Hematopoietic multipotent progenitor cell treated with erythropoietin and hydrocortisone succinate and interleukin-3 and kit ligand, for 8 days (in vitro differentiated cells): Measurements from ENCODE around the gene SMYD3.
"Not testable (repeated sequence)": the region's sequence is repeated elsewhere in the genome, so short reads cannot be mapped to it uniquely, and the experiment has no call there.

Experiments
- DNase-seq: peaks from one replicate; pipeline ENCODE4 v3.0.0-alpha.2; 2015

The SMYD3 gene

DNA sequence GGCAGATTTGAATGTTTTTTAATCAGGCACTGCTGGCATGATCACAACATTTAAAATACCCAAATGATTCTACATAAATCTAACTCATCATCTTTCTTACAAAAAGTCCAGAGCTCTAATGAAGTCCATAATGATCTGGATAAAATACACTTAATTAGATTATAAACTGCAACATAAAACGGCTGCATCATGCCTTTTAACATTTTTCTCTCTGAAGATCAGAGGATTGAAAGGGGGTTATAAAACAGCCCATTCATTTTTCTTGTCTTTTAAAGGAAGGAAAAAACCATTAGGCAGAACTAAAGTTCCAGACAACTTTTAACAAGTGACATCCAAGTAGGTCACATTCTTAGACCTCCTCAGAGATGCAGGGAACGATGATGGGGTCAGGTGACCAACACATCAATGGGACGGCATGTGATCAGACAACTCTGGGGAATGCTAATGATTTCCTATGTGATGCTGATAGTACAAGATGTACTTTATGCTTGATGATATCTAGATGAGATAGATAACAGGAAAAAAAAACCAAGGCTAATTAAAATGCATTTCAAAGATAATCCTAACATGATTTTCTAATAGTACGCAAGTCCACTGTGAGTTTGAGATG lies 455.1 kb downstream of the SMYD3 start:
- DNase-seq: no peak

DNA sequence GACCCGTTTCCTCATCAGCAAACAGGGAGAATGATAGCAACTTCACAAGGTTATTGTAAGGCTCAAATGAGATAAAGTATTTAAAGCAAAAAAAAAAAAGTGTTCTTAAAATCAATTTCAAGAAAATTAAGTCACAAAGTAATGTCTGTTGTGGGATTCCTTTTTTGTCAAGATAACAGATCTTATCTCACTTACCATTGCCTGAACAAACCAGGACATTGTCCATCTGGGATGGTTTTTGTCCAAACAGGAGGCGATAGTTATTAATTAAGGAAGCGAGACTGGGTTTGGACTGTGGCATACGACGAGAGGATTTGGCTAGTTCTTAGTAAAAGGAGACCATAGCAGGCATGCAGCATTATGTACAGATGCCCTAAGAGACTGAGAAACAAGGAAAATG lies 458.4 kb downstream of the SMYD3 start:
- DNase-seq: no peak

DNA sequence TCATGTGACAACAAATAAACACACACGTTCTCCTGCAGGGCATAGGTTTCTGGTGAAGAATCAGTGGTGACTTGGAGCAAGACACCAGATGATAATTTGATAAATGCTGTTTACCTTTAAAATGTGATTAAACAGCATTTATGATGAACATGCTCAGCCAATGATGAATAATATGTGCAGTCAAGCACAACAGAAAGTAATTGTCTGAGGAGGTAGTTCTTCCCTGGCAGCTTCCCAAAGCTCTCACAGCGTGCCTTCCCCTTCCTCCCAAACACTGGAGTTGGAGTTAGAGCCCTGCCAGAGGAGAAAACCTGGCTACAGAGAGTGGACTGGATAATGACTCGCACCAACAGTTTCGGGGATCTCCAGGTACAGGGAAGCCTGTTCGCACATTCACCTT lies 463.5 kb downstream of the SMYD3 start:
- DNase-seq: no peak

DNA sequence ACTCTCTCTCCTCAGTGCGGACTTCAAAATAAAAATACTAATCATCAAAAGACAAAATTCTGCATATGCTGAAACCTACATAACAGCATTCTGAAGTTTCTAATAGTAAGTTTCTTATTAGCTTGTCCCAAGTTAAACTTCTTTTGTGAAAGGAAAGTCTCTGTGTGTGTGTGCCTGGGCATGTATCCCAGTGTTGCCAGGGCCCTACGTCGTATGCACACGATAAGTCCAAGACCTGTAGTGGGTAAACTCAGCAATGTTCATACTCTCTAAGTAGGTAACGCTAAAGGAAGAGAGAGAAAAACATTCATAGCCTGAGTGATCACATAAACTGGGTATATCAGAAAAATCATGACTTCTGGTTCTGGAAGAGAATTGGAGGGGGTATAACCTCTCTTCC lies 465.7 kb downstream of the SMYD3 start:
- no peak for DNase-seq

DNA sequence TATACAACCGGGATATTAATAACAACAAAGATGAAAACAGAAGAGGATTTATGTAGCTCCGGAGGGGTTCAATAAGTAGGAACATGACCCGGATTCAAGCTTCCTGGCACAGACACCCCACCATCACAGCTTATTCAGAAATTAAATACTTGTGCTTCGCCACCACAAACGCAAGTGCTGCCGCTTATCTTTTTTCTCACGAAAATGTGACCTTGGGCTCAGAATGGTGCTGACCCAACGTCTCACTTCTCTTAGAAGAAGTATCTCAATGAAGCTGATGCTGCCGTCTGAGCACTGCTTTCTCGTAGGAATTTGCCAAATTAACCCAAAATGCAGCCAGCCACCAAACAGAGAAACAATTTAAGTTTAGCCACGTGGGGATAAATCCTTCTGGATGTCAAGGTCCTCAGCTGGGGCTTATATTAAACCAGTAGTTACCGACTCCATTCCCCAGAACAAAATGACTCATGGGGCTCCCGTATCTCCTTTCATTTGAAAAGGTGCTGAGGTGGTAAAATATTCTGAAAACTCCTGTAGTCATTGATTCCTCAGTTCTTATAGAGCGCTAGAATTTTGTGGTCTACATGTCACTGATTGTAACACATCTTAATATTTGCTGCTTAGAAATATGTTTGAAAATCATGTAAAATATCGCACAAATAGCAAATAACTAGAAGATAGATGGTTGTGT lies 466.7 kb downstream of the SMYD3 start:
- DNase-seq: no peak

DNA sequence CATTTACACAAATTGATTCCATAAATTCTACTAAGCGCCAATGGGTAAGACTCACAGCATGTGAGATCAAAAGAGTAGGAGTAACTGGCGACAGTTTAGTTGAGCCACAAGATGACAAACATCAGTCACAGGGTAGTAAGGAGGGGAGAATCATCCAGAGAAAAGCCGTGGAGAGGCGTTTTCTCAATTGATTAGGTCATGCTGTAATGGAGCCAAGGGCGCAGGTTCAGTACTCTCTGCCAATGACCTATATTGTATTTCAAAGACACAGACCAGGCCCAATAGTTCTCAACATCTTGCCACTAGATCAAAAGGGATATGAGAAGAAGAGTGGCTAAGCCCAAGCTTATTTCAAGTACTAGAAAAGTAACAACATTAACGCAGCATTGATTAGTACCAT lies 467.5 kb downstream of the SMYD3 start:
- no peak for DNase-seq

DNA sequence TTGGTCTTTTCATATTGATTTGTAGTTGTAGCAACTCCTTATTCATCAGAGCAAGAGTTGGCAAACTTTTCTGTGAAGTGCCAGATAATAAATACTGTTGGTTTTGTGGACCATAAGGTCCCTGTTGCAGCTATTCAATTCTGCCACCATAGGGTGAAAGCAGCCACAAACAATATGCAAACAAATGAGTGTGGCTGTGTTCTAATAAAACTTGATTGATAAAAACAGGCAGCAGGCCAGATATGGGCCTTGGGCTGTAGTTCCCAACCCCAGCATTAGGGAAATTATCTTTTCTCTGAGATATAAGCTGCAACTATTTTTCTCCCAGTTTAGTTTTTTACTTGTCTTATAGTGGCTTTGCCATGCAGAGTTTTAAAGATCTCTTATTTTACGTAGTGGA lies 469.2 kb downstream of the SMYD3 start:
- no peak for DNase-seq

DNA sequence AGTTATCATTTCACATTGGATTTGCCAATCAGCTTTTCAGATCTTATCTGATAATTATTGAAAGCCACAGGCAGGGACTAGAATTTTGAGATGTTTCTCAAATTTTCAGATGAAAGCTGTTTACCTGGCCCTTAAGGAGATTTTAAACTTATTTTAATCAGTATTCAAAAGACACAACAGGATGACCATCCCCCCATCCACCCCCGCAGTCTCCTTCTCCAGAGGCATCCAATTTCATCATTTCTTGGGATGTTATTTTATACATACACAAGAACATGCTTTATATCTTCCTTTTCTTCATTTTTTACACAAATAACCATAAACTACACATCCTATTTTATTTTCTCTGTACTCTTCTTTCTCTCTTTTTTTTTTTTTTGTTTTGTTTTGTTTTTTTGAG lies 470.9 kb downstream of the SMYD3 start:
- no peak for DNase-seq

DNA sequence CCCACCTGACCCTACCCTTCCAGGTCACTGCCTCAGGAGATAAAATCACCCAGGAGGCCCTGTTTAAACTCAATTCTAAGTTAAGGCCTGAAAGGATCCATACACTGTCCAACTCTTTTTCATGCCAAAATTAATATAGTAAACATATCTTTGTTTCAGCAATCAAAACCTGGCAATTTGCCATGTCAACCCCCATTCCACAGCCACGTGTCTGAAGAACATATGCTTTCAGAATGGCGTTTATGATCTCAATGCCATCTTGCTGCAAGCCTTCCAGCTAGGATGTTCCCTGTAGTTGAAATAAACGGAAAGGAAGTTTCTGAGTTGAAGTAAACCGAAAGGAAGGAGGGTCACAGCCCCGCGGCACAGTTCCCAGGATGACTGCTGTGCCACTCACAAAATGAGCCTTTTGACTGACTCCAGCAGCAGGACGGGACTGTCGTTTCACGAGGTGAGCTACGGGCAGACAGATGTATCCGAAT lies 472.0 kb downstream of the SMYD3 start:
- no peak for DNase-seq

DNA sequence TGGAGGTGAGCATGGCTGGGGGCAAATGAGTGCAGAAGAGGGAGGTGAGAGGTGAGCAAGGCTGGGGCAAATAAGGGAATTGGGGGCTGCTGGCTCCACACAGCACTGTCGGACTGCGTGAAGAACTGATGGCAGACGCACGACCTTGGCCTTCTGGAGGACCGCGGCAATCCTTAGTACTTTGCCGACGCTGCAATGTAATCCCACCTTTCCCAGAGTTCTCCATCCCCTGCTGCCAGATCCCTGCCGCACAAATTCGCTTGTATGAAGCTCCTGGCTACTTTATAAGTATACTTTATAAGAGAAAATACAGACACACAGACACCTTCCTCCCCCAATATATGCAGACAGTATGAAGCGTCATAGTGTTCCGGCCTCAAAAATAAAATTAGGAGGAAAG lies 472.4 kb downstream of the SMYD3 start:
- DNase-seq: no peak

DNA sequence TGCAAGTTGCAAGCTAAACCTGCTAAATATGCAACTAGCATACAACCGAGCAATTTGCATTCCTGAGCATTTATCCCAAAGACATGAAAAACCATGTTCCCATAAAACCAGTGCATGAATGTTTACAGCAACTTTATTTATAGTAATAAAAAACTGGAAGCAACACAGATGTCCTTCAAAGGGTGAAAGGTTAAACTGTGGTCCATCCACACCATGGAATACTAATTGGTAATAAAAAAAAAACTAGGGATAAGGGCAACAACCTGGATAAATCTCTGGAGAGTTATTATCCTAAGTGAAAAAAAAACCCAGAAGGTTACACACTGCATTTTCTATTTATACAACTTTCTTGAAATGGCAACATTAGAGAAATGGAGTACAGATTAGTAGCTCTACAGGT lies 474.1 kb downstream of the SMYD3 start:
- no peak for DNase-seq

DNA sequence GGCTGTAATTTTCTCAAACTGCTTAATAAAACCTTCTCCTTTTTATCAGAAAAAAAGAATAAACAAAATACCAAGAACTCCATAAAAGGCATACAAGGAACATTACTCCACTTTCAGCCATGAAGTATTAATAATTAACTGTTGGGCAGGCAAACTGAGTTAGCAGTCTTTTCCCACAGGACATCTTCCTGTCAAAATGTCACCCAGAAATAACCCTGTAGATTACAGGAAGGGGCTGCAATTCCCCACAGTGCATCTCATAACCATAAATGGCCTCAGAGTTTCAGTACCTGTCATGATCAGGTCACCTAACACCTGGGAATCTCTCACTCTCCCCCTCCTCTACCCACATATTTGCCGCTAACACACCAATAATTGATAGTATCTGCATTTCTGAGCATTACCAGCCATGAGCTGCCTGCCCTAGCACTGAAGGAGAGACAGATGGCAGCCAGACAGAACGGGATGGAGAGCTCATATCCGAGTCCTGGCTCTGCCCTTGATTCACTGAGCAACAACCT lies 475.0 kb downstream of the SMYD3 start:
- DNase-seq: no peak

DNA sequence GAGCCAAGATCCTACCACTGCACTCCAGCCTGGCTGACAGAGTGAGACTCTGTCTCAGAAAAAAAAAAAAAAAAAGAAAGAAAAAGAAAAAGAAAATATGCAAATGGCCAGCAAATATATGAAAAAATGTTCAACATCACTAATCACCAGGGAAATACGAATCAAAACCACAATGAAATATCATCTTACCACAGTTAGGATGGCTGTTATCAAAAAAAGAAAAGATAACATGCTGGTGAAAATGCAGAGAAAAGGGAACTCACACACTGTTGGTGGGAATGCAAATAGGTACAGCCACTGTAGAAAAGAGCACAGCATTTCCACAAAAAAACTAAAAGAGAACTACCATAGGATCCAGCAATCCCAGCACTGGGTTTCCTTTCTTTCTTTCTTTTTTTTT lies 477.5 kb downstream of the SMYD3 start:
- no peak for DNase-seq

DNA sequence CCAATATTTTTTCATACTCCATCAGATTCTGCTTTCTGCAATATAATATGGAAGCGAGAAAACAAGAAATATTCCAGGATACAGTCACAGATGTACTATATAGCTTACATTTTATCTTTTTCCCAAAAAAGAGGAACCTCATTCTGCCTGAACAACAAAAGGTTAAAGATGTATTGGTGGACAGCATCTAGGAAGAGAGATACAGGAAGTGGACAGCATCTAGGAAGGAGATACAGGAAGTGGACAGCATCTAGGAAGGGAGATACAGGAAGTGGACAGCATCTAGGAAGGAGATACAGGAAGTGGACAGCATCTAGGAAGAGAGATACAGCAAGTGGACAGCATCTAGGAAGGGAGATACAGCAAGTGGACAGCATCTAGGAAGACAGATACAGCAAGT lies 483.0 kb downstream of the SMYD3 start:
- DNase-seq: not testable (repeated sequence)

DNA sequence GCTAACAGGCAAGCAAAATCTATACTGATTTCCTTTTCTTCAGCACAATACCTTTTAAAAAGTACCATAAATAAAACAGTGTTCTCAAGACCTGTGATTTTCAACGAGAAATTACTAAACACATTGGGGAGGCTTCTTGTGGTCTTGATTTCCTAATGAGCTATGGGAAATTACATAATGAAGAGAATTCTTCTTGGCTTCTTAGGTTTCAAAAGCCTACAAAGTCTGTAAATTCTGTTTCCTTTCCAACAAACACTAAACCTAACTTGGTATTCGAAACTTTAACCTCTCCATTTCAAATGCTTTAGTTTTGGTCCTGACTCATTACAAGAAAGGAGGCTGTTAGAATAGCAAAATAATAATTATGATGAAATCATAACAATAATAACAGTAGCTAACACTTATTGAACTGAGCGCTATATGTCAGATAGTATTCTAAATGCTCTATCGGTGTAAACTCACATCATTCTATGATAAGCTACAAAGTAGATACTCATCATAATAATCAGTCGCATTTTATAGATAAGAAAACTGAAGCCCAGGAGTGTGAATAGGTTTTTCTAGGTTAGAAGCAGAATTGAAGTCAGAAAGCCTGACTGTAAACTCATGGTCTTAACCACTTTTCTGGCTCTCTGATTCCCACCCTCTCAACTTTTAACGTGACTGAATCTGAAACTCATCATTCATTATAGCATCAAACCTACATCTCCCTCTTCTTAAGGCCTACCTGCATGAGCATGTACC lies 486.7 kb downstream of the SMYD3 start:
- no peak for DNase-seq

DNA sequence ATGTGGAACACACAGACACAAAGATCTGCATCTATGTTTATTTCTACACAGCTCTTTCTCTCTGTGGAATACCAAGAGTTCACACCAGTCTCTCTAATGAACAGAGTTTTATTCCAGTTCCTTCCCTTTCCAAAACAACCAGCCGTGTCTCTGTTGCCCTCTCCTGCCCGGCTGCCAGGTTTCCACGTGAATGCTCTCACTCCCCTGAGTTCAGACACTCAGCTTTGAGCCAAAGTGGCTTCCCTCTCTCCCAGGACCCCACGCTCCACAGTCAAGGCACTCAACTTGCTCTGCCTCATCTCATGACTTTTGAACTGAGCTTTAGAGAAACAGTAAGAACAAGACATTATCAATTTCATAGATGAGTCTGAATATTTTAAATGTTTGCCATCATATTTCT lies 488.9 kb downstream of the SMYD3 start:
- no peak for DNase-seq

DNA sequence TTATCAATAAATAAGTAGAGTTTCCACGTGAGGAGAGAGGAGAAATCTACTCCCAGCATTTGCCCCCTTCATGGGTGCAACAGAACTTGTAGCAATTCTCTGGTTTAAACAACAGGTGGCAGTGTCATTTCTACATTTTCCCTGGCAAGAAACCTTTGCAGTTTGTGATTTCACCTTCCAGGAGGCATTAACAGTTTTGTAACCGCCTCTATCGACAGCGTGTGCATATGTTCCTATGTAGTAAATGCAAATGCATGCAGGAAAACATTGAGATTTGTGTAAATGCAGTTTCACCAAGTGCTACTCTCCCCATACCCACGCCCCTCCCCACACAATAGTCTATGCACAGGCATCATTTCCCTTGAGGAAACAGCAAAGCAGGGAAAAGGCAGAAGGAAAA lies 494.7 kb downstream of the SMYD3 start:
- peak; percentile 62 for DNase-seq

DNA sequence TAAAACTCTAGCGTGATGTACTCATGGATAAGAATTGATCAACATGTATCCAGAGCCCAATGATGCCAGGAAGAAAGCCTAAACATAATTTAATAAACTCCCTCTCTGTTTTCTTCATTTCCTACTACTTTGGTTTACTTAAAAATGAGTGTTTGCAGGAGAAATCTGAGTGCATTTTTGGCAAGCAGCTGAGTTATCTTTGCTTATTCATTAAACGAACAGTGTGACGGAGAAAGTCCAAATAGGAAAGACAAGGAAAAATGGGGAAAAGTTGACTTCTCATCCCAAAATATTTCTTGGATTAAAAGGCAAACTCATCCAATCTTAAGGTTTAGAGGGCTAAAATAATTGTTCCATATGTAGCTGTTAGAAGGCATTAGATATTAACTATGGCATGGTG lies 496.7 kb downstream of the SMYD3 start:
- no peak for DNase-seq

DNA sequence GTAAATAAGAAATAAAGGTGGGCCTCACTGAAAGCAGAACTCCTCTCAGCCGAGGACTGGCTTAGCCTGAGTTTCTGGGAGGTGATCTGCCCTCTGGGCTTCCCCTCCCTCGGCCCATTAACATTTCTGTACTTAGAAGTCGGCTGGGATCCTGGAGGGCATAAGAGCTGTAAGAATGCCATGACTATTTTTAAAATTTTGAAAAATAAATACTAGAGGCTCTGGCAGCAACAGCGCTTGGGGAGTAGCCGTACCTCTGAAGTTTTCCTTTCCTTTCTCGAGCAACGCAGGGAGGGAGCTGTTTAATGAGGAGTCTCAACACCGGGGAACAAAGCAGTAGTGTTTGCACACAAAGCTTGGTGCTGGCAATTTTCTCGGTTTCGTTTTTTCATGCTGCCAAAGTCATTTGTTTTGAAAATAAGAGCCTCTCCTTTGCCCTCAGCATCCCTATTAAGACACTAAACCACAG lies 498.7 kb downstream of the SMYD3 start:
- no peak for DNase-seq

DNA sequence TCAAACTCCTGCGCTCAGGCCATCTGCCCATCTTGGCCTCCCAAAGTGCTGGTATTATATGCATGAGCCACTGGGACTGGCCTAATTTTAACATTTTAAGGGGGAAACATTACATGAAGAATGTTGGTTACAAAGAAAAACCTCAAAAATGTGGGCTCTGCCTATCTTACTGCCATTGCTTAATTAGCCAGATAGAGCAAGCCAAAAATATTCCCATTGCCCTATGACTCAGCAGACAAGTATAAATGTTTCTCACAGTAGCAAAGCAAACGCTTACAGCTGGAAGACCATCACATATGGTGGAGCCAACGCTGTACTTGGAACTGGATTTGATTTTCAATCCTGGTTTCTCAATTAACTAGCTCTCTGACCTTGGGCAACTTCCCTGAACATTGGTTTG lies 502.0 kb downstream of the SMYD3 start:
- DNase-seq: peak; percentile 27

DNA sequence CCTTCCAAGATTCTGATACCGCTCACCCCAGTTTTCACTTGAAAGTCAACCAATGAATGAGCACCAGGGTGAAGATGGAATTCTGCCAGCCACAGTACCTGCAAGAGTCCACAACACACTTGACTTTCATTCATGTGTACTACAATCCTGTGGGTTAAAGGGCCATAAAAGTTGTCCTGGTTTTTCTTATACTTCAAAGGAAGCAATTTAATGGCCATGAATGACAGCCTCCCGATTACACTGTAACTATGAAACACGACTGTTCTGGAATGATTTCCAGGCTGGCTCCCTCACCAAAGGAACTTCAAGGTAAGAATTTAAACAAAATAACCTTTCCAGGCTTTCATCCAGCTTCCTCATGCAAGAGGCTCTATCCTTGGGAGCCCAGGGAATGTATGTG lies 502.8 kb downstream of the SMYD3 start:
- DNase-seq: no peak

DNA sequence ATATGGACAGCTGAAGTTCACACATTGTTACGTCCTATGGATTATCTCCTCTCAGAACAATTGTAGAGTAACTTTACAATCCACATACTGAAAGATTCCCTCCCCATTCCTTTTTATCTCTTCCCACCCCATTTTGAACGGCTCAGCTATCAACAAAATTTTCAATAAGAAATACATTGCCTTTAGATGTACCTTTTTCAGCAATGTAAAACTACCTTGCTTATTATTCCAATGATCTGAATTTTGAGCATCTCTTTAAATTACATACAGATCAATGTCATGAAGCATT lies 503.7 kb downstream of the SMYD3 start:
- no peak for DNase-seq

DNA sequence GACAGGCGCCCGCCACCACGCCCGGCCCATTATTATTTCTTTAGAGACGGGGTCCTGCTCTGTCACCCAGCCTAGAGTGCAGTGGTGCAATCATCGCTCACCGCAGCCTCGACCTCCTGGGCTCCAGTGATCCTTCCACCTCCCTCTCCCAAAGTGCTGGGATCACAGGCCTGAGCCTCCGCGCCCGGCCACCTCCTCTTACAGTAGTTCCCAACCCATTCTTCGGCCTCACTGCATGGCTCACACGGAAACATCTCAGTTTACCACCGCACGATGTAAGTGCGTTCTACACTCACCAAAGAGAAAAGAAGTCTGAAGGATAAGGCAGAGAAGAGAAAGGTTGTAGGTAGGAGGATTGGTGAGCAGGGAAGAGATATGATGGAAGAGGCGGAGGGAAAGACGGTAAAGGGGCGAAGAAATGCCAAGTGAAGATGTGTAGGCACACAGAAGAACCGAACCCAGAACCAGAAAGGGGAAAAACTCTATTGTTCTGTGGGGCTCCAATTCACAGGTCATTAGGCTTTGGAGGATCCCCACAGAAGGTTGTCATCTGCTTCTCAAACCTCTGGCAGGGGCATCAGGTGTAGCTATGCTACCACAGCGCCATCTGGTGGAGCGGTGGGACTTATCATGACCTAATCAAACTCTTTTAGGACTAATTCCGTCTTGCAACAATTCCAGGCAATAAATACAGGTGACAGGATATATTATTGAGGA lies 504.2 kb downstream of the SMYD3 start:
- DNase-seq: peak; percentile 90

DNA sequence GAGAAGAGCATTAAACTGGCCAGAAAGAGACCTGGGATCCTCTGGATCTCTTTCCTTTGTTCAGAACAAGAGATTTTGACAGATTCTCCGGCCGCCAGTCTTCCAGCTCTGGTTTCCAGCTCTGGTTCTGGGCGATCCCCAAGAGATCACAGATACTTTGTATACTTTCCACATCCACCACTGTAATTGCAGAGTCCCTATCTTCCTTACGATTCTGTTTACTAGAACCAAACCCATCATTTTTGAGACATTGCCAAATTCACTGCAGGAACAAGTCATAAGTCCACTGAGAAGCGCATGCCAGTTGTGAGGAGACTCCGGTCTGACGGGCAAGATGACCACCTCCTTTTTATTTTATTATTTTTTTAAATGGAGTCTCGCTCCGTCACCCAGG lies 505.2 kb downstream of the SMYD3 start:
- DNase-seq: peak; percentile 40
